Right renal pelvis (tissue), 4 donors: ENCODE data around the gene HIBCH. TPM values are rescaled to one million over a fixed set of nuclear protein-coding genes. Genes with fewer than 3 reads are reported as not detected.

Experiments
- DNase-seq, 4 donors: peaks; one replicate each; pipeline ENCODE4 v3.0.0-alpha.2; 2013; ENCODE audit warnings: low read depth in 4 of 4, low spot score in 3 of 4, missing footprints in 1 of 4
- polyA plus RNA-seq, 4 donors: library from polyadenylated mRNA; unstranded; fragments of 120-200 nt; gene quantifications; one replicate each; pipeline ENCODE4 v1.2.1, GENCODE V29; 2013; ENCODE audit not compliant: insufficient read length in 4 of 4

HIBCH gene
- polyA plus RNA-seq, 4 donors: 78.9 to 87.4 (median 79.3) TPM

DNA sequence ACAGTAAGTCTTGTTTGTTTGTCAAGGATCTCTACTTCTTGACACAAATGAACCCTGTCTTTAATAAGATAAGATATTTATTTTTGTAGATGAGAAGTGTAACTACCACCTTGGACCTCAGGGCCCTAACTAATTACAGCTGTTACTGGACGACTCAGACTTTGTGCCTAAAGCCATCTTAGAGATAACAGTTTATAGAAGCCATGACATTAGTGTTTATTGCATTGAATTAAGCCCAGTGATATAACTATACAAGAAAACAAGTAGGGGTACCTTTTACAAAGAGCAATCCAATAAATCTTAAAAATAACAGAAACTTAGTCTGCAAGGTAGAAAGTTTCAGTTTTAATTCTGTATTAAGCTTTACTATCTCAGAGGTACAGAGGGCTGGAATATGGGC is 119.0 kb downstream of the HIBCH start:
- no peak for DNase-seq

DNA sequence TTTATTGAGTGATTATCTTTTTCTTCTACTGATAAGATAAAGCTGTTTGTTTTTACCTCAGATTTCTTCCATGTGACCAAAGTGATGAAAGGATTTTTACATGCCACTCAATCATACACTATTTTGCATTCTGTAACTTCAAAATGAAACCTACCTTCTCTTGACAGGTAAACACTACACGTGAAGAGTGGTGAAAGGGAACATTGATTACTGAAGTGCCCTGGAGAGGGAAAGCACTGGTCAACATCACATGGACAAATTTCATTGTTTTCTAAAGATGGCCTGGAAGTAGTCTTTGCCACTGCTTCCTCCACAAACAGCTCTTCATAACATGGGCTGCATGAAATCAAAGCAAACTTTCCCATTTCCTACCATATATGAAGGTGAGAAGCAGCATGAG is 120.1 kb downstream of the HIBCH start:
- DNase-seq: no peak

DNA sequence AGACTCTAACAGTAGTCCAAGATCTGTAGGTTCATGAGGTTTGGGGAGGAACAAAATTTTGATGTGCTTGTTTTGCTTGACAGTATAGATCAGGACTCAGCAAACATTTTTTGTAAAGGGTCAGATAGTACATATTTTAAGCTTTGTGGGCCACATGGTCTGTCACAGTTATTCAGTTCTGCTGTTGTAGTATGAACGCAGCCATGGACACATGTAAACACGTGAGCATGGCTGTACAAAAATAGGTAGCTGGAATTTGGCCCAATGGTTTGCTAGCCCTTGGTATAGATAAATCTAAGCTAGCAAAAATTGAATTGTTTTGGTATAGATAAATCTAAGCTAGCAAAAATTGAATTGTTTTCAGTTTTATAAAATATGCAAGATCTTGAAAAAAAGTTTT is 120.5 kb downstream of the HIBCH start:
- DNase-seq: no peak

DNA sequence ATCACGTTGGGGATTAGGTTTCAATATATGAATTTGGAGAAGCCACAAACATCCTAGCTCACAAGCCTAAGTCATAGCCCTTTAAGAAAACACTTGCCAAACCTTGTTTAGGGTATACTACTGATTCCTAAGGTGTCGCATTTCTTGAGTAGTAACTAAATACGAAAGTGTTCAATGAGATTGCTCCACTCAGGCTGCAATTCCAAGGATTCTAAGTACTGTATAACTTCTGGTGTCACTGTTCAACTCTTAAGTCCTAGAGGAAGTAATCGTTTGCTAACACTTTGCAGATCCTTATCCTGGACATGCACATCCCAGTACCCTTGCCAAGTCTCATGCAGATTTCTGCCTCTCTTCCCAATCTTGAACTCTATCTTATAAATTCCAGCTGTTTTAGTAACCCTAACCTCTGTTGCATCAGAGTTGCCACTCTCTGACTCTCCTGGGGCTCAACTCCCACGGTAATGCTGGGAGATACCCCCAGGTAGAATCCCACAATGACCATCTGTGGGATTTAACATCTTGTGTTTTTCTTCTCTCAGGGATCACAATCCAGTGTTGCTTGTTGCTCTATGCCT is 122.4 kb downstream of the HIBCH start:
- DNase-seq: no peak

DNA sequence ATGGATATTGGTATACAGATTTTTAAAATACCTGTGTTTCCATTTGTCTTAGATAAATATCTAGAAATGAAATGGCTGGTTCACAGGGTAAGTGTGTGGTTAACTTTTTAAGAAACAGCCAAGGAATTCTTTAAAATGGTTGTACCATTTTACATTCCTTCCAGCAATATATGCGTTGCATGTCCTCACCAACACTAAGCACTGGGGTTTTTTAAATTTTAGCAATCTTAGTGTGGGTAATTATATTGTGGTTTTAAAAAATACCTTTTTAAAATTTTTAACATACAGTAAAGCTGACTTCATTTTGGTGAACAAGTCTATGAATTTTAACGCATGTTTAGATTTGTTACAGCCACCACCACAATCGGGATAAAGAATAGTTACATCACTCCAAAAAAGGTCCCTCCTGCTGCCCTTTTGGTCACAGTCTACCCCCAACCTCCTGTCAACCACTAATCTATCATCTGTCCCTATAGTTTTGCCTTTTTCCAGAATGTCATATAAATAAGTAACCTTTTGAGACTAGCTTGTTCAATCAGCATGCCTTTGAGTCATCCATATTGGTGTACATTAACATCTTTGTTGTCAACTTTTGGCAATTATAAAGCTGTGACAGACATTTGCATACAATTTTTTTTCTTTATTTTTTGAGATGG is 129.0 kb downstream of the HIBCH start:
- no peak for DNase-seq

DNA sequence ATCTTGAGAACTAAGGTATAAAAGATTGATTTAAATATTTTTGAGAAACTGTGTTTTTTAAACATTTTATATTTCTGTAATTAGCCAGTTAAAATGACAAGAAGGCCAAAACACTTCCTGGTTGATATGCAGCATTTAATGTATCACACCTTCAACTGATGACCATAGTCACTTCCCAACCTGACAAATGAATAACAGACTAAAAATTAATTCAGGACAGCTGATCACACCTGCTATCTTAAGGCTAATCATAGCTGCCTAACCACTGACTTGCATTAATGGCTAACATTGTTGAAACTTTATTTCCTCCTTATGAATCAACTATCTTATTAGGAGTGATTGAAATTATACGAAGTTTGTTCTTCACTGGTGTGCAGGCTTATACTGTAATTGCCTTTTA is 131.3 kb downstream of the HIBCH start:
- DNase-seq: no peak

DNA sequence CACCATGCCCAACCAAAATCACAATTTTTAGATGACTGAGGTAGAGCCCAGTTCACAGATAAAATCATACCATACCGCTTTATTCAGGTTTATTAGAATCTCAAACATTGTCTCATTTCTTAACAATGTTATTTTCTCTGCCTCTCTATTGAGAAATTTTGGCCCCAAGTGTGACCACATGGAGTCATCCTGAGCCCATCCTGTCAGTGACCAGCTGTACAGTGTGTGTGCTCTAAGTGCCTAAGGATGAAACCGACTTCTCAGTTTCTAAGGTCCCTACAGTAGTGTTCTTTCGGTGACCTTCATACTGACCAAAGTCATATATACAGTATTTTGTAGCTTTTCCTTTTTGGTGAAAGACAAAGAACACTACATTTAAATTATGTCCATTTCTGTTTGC is 133.4 kb downstream of the HIBCH start:
- DNase-seq: no peak

GRCh38 chr2:190185380-190185779 is 134.2 kb downstream of the HIBCH start:
- no peak for DNase-seq

GRCh38 chr2:190184460-190184859 is 135.2 kb downstream of the HIBCH start:
- no peak for DNase-seq

GRCh38 chr2:190183539-190183938 is 136.1 kb downstream of the HIBCH start:
- no peak for DNase-seq

GRCh38 chr2:190182071-190182524 is 137.5 kb downstream of the HIBCH start:
- DNase-seq: no peak

DNA sequence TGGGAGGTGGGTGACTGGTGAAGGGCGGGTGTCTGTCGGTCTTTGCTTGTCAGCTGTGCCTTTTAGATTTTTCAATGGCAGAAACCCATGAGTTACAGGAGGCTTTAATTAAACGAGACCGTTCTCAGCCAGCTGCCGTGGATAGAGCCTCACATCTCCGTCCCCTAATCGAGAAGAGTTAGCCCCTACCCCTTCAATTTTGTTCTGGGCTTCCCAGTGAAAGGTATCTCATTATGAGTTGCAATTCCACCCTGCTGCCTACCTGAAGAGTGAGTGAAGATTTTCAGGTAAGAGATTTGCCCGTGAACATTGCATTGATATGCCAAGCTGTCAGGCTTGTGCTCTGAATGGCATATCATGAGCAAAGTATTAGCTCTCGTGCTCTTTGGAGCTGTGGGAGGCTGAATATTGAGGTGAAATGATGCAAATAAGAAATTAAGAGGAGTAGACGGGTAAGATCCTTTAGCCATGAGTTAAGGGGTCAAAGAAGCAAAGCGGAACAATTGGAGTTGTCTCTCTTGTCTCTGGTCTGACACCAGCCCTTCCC is 138.4 kb downstream of the HIBCH start:
- peak in 1 of 4 donors; percentile 19 for DNase-seq

DNA sequence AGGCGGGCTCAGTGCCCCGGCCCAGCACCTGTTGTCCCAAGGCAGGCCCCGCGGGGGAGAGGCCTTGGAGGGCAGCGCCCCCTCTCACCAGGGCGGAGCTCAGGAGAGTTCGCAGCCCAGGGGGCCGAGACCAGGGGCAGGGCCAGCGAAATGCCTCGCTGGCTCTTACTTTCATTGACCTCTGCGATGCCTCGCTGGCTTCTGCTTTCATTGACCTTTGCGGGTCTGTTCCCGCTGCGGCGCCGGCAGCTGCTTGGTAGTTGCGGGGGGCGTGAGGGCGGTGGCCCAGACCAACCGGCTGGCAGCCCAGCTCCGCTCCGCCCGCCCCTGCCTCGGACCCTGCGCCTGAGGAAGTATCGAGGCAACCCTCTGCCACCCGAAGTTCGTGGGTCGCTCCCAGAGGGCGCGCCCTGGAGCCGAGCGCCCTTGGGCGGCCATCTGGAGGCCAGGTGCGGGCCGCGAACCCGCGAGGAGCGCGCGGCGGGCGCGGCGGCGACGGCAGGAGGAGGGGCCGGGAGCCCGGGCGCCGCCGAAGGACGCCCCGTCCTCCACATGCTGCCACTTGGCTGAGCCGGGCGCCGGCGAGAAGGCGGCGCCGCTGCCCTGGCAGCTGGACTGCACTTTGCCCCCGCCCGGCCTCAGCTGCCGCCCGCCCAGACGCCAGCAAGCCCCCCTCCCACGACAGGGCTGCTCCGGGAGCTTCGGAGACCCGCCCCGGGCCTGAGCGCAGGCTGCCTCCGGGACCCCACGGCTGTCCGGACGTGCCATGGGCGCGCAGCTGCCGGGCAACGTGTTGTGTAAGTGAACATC is 139.1 kb downstream of the HIBCH start:
- peak; percentile 26 to 37 (median 33) for DNase-seq

GRCh38 chr2:190179754-190180312 is 139.8 kb downstream of the HIBCH start:
- no peak for DNase-seq

DNA sequence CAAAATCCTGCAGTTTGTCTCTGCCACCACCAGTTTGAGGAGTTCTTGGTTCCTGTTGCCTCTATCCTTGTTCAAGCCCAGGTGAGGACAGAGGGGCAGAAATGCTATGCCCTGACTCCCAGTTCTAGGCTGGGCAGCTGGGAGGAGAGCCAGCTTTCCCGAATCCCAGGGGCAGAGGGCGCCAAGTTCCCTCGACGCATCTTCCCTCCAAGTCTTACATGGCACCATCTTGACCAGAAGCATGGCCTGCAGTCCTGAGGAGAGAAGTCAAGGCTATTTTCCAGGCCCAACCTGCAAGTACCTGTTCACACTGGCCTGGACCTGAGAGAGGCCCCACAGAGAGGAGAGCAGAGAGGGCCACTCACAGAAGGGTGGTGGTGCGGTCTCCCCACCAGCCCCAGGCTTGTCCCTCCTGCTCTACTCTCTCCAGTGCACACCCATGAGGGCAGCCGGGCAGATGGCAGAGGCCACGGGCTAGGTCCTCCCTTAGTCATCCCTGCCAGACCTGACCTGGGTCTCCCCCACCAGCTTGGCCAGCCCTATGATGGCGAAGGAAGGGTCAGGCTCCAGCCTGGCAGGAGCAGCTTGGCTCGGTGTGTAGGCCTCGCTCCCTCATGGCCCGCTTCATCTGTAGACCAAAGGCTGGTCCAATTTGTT is 141.4 kb downstream of the HIBCH start:
- DNase-seq: no peak

GRCh38 chr2:190177249-190178040 is 142.2 kb downstream of the HIBCH start:
- no peak for DNase-seq

DNA sequence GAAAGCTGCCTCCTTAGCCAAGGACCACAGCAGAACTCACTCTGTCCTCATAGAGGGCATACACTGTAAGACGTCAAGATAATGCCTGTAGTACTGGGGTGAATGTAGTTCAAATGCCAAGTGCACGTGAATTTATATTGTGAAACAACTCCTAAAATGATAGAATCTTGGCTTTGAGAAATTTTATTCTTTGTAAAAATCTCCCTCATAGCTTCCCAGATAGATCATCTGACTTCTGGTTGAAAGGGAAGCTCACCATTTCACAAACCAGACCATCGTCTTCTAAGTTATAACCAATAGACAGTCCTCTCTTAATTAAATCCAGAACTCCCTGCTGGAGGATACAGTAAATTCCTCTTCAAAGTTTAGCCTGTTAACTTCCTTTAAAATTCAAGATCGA is 146.2 kb downstream of the HIBCH start:
- no peak for DNase-seq

GRCh38 chr2:190170673-190171072 is 149.0 kb downstream of the HIBCH start:
- no peak for DNase-seq

DNA sequence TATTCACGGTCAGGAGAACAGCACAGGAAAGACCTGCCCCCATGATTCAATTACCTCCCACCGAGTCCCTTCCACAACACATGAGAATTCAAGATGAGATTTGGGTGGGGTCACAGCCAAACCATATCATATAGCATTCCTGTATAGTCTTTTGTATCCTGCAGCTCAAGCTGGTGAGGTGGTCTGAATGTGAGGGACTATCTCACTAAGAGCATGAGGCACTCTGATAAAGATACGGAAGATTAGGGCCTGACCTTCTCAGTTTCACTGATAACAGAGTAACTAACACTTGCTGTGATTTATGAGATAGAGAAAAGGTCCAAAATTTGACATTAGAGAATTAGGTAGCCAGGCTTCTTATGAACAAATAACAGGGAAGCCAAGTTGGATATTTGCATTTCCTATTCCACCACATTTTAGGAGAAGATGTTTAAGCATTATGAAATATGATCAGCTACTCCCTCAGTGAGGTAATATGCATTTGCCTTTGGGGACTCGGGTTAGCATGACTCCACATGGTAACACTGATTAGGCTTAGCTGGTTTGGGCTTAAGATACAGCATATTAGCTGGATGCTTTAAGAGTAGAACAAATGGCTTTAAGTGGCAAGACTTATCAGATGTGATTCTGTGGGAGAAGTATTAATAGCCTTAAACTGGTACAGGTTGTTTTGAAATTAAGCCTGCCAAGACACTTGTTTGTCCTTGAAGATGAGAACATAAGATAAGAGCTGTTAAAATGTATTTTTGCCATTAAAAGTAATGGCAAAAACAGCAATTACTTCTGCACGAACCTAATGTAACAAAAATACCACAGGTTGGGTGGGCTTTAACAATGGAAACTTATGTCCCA is 150.2 kb downstream of the HIBCH start:
- DNase-seq: no peak
